ENCODE data around the gene SLC15A4. TPM values are rescaled to one million over a fixed set of nuclear protein-coding genes. Genes with fewer than 3 reads are reported as not detected.

Gene SLC15A4
- total RNA-seq, 2 experiments from 2014 or later: 53.3 to 87.3 TPM

DNA sequence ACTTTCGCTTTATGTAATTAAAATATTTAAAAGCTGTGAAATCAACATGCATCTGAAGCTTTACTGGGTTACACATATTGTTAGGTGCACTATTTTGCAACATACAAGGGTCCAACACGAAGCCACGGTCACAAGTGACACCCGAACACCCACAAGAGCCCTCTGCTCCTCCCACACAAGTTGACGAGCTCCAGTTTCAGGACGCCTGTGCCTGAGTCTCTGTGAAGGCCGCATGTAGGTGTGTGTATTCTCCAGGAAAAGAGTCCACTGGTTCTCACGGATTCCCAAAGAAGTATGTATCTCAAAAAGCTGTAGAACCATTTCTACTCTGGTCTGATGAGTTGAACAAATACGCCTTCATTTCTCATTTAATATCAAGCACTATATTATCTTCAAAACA lies 12.0 kb downstream of the SLC15A4 start:
- peak overlapping the region; percentile 64 for H3K4me2 ChIP-seq (ENCODE audit: low read length)
- no peak for DNase-seq (ENCODE audit: low spot score)
- H3K27ac ChIP-seq (ENCODE audit: low read depth, low read length, poor library complexity, severe bottlenecking): peak overlapping the region; percentile 33
- ChIA-PET CTCF (ENCODE audit: unreplicated experiment) (interaction anchor here (0.7 kb wide), 1 partner anchor 14 kb away, joined by 3 read pairs; no protein-coding TSS in a partner anchor), POLR2A (interaction anchor here (2.1 kb wide), 1 partner anchor 12 kb away, joined by 7 read pairs; the partner anchor contains the start of gene SLC15A4)
- BruUV-seq (replicated peaks): no TSS peak
- intact Hi-C loops (cut with micrococcal nuclease; ENCODE audit: unreplicated experiment): no loop called here
- H4K20me1 ChIP-seq (ENCODE audit: insufficient read depth, low read length): peaks cover 46% of the 10 kb centered on the region
- peaks cover 38% of the 10 kb centered on the region for H3K4me1 ChIP-seq (ENCODE audit: insufficient read depth, low read length, poor library complexity, severe bottlenecking)
- H3K36me3 ChIP-seq (ENCODE audit: insufficient read depth, low read length): peaks cover 90% of the 10 kb centered on the region
- H3K4me3 ChIP-seq (ENCODE audit: low read depth, low read length, poor library complexity, severe bottlenecking): no peak overlapping the region
- peaks cover 94% of the 10 kb centered on the region for H3K79me2 ChIP-seq (ENCODE audit: insufficient read depth, low read depth, low read length)
- H2AFZ ChIP-seq (ENCODE audit: low read length): no peak overlapping the region
- H3K9me3 ChIP-seq (ENCODE audit: low read length): no peaks in the 10 kb centered on the region
- TF ChIP-seq EZH2phosphoT487 (IDR thresholded peaks at IDR 0.05; ENCODE audit: borderline replicate concordance, low read depth, low read length): no peak
- TF ChIP-seq, protein P1, sequence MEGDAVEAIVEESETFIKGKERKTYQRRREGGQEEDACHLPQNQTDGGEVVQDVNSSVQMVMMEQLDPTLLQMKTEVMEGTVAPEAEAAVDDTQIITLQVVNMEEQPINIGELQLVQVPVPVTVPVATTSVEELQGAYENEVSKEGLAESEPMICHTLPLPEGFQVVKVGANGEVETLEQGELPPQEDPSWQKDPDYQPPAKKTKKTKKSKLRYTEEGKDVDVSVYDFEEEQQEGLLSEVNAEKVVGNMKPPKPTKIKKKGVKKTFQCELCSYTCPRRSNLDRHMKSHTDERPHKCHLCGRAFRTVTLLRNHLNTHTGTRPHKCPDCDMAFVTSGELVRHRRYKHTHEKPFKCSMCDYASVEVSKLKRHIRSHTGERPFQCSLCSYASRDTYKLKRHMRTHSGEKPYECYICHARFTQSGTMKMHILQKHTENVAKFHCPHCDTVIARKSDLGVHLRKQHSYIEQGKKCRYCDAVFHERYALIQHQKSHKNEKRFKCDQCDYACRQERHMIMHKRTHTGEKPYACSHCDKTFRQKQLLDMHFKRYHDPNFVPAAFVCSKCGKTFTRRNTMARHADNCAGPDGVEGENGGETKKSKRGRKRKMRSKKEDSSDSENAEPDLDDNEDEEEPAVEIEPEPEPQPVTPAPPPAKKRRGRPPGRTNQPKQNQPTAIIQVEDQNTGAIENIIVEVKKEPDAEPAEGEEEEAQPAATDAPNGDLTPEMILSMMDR (conservative IDR thresholded peaks at IDR 0.05; ENCODE audit: low read length): no peak
- no peaks in the 10 kb centered on the region for H3K9me2 ChIP-seq (ENCODE audit: insufficient read depth, low read length)

- Histone ChIP-seq H3K4me1 (ENCODE audit: insufficient read depth, low read length, poor library complexity, severe bottlenecking) (peaks cover 31% of the 10 kb centered on the region), H3K79me2 (ENCODE audit: insufficient read depth, low read depth, low read length) (peaks cover 89% of the 10 kb centered on the region), H4K20me1 (ENCODE audit: insufficient read depth, low read length) (peaks cover 32% of the 10 kb centered on the region; the same call in 1 of the 2 replicates), H3K4me2 (ENCODE audit: low read length) (peak overlapping the region; percentile 64), H2AFZ (ENCODE audit: low read length) (no peak overlapping the region), H3K9me2 (ENCODE audit: insufficient read depth, low read length) (no peaks in the 10 kb centered on the region), H3K36me3 (ENCODE audit: insufficient read depth, low read length) (peaks cover 98% of the 10 kb centered on the region), H3K27ac (ENCODE audit: low read depth, low read length, poor library complexity, severe bottlenecking) (peak overlapping the region; percentile 33), H3K4me3 (ENCODE audit: low read depth, low read length, poor library complexity, severe bottlenecking) (peak overlapping the region; percentile 36), H3K9me3 (ENCODE audit: low read length) (no peaks in the 10 kb centered on the region)
- ChIA-PET POLR2A (interaction anchor here (0.6 to 2.5 kb wide), 9 partner anchors 10 to 447 kb away, joined by 3 to 34 read pairs (median 7); partner anchors contain the start of gene SLC15A4), CTCF (ENCODE audit: unreplicated experiment) (interaction anchor here (0.7 to 1.4 kb wide), 5 partner anchors 9 to 14 kb away, joined by 3 to 5 read pairs (median 4); no protein-coding TSS in a partner anchor)
- DNase-seq (ENCODE audit: low spot score): peak; percentile 33
- intact Hi-C loops (cut with micrococcal nuclease; ENCODE audit: unreplicated experiment): no loop called here
- no TSS peak for BruUV-seq (replicated peaks)
- TF ChIP-seq EZH2phosphoT487 (IDR thresholded peaks at IDR 0.05; ENCODE audit: borderline replicate concordance, low read depth, low read length): no peak
- TF ChIP-seq, protein P1 (conservative IDR thresholded peaks at IDR 0.05; ENCODE audit: low read length): no peak
Measured at GRCh38 chr12:128810182-128811127, 13.3 kb downstream of the SLC15A4 start.
